Choroid plexus epithelial cell (primary cell): Measurements from ENCODE around the gene FAM124B.

Experiments
- DNase-seq: peaks from one replicate; pipeline ENCODE4 v3.0.0-alpha.2; 2010; ENCODE audit warnings: low read depth
- H3K4me3 ChIP-seq: 2 replicates; pipeline ENCODE4 v1.5.1; 2011; ENCODE audit warnings: low read depth, mild to moderate bottlenecking, control low read depth, low read length, moderate library complexity
- CTCF ChIP-seq: conservative IDR thresholded peaks from 2 replicates; pipeline ENCODE4 v1.5.1; 2011; ENCODE audit warnings: low read depth, mild to moderate bottlenecking, control low read depth, inconsistent platforms, low read length, moderate library complexity

Gene FAM124B

GRCh38 chr2:224343226-224343625 is 58.7 kb downstream of the FAM124B start:
- no peak for TF ChIP-seq CTCF
- DNase-seq = no peak
- H3K4me3 ChIP-seq = no peak overlapping the region

GRCh38 chr2:224335991-224336390 is 65.9 kb downstream of the FAM124B start:
- TF ChIP-seq CTCF = no peak
- no peak overlapping the region for H3K4me3 ChIP-seq
- DNase-seq = no peak

GRCh38 chr2:224334726-224335125 is 67.2 kb downstream of the FAM124B start:
- no peak for TF ChIP-seq CTCF
- H3K4me3 ChIP-seq = no peak overlapping the region
- DNase-seq = no peak

GRCh38 chr2:224333726-224334482 is 68.0 kb downstream of the FAM124B start:
- no peak for DNase-seq
- H3K4me3 ChIP-seq = no peak overlapping the region
- no peak for TF ChIP-seq CTCF

GRCh38 chr2:224331698-224332097 is 70.2 kb downstream of the FAM124B start:
- no peak for DNase-seq
- no peak for TF ChIP-seq CTCF
- H3K4me3 ChIP-seq = no peak overlapping the region

GRCh38 chr2:224328798-224329197 is 73.1 kb downstream of the FAM124B start:
- H3K4me3 ChIP-seq = no peak overlapping the region
- no peak for DNase-seq
- no peak for TF ChIP-seq CTCF
